Measurements from ENCODE around the gene CABP2.

GRCh38 chr11:67472882-67473281 is 50.4 kb downstream of the CABP2 start:
- TF ChIP-seq CHD2 (IDR thresholded peaks at IDR 0.05; ENCODE audit: low read length, partially characterized antibody) = no peak
- no peak for TF ChIP-seq FOXJ3 (CRISPR knock-in tag; IDR thresholded peaks at IDR 0.05)
- no peak for TF ChIP-seq CTCF (IDR thresholded peaks at IDR 0.05)
- TF ChIP-seq MXI1 (IDR thresholded peaks at IDR 0.05; ENCODE audit: low read depth, low read length) = no peak
- no peak for TF ChIP-seq POLR2AphosphoS5 (IDR thresholded peaks at IDR 0.05; ENCODE audit: low read depth, low read length)
- TF ChIP-seq NFIC (IDR thresholded peaks at IDR 0.05; ENCODE audit: borderline replicate concordance) = no peak
- no peak for TF ChIP-seq MAX (IDR thresholded peaks at IDR 0.05; ENCODE audit: low read depth)
- no peak for TF ChIP-seq TAF1 (IDR thresholded peaks at IDR 0.05; ENCODE audit: borderline replicate concordance, low read depth, low read length)
- TF ChIP-seq RCOR1 (IDR thresholded peaks at IDR 0.05; ENCODE audit: low read length) = no peak
- TF ChIP-seq EZH2phosphoT487 (IDR thresholded peaks at IDR 0.05; ENCODE audit: borderline replicate concordance, low read depth) = no peak
